GM21737 (cell line): Measurements from ENCODE around the gene NKAIN2.
"Not testable (repeated sequence)": the region's sequence is repeated elsewhere in the genome, so short reads cannot be mapped to it uniquely, and the experiment has no call there.

ENCODE experiments used
- ATAC-seq: cut with Tn5 transposase; IDR thresholded peaks from one replicate; pipeline ENCODE4 v1.9.1; 2021; ENCODE audit warnings: mild to moderate bottlenecking, moderate library complexity; ENCODE audit not compliant: unreplicated experiment

Gene NKAIN2

DNA sequence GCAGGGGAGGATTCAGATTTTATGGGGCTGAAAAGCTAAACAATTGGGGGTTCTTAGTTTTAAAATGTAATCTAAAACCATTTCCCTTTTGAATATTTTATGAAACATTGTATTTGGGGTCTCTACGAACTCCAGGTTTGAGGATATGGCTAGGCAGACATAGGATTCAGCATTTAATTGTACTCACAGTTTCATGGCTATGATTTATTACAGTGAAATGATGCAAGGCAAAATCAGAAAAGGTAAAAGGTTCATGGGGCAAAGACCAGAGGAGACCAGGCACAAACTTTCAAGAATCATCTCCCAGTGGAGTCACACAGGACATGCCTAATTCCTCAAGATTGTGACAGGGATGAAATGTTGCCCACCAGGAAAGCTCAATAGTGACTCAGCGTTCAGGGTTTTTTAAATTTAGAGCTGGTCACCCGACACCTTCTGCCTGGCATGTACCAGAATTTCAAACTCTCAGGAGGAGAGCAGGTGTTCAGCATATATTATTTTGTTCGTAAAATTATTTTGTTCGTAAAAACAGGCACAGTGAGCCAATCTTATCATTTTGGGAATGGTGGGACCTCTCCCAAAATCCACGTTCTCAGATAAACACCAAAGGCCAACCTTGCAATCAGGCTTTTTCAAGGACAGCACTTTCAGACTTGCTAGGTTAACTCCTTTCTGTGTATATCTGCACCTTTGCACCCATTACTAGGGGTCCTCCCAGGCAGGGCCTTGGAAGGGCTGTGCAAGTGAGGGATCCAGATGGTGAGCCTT is 270.3 kb downstream of the NKAIN2 start:
- no peak for ATAC-seq

DNA sequence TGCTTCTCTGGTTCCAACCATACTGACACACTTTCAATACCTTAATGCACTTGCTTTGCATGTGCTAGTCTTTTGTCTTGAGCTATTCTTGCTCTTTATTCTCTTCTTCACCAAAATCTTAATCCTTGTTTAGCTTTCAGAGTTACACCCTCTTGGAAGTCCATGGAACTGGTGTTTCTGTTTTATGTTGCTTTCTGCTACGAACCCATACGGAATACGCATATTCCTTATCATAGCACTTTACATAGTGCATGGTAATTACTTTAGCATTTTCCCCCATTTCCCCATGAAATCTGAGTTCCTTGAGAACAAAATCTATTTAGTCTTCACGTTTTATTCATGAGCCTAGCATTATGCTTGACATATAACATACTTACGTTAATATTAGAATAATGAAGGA is 270.9 kb downstream of the NKAIN2 start:
- no peak for ATAC-seq

DNA sequence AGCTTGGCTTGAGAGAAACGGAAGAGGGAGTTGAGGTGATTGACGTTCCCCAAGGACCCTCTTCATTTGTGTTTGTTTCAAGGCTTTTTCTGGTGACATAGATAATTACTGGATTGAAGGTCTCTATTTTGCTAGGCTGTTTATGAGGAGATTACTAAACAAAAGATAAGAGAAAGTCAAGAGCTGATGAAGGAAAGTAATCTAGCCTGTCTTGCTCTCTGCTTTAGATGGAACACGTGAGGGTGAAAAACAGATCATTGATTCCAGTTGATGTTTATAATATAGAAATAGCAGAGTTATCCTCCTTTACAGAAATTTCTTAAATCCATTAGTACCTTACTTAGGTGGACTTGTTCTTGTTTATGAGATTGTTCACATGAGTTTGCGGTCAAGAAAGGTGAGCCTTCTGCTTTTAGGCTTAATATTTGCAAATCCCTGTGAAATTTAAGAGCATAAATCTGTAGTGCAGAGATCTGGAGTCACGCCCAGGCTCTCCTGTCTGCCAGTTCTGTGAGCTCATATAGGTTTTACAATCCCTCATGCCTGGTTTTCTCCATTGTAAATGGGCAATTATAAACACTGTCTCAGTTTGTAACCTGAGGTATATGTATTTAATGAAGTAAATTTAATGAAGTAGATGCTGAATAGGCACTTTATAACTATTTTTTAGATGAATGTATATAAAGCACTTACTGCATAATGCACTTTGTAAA is 272.8 kb downstream of the NKAIN2 start:
- ATAC-seq, result no peak

DNA sequence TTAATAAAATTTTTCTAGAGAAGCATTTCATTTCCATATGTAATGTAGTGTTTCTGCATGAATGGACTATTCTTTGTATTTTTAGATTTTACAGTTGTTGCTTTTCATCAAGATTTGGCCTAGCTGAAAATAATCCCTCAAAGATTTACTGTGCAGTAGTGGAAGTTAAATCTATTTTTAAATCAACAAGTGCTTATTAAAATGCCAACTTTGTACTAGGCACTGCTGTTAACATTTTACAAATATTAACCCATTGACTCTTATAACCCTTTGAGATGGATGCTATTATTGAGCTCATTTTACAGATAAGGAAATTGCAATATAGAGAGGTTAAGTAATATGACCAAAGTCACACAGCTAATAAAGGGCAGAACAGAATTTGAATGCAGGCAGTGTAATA is 274.5 kb downstream of the NKAIN2 start:
- no peak for ATAC-seq

DNA sequence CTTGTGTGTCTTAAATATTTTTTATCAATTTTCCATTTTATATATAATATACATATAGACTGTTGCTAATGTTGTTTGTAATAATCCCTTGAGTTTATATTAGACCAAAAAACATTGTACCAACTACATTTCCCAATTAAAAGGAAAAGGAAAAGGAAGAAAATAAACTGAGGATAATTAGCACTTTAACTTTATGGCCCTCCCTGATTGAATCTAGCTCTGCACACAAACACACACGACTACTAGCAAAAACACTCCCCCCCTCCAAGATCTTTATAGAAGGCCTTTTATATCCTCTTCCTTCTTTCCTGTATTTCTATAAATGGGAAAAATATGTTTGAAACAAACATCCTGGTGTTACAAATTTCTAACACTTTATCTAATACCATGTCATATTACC is 276.8 kb downstream of the NKAIN2 start:
- ATAC-seq, result no peak

DNA sequence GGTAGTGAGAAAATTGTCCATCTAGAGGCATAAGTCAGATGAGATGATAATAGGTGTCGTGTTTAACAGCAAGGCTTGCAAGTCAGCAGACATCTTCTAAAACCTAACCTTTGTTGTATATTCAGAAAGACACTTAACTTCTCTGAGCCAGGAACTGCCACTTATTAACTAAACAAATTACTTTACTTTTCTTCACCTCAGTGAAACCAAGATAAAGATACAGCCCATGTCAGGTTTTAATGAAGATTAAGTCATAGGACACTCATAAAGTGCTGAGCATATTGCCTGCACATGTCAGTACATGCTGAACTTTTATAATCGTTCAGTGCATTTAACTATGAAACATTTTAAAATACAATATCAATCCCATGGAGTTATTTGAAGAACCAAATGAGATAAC is 286.8 kb downstream of the NKAIN2 start:
- ATAC-seq, result no peak

DNA sequence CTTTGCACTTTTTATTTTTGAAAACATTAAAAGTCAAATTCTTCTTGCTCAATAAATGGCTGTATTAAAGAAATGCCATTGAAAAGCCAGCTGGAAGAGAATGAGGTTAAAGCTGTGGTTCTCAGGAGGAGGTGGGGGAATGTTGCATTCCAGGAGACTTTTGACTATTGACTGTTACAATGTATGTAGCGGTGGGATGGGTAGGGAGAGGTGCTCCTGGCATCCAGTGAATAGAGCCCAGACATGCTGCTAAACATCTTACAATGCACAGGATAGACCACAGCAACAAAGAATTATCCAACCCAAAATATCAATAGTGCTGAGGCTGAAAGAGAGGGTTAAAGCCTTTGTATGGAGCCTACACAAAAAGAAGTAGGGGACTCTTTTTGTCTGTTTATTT is 295.9 kb downstream of the NKAIN2 start:
- ATAC-seq, result no peak

DNA sequence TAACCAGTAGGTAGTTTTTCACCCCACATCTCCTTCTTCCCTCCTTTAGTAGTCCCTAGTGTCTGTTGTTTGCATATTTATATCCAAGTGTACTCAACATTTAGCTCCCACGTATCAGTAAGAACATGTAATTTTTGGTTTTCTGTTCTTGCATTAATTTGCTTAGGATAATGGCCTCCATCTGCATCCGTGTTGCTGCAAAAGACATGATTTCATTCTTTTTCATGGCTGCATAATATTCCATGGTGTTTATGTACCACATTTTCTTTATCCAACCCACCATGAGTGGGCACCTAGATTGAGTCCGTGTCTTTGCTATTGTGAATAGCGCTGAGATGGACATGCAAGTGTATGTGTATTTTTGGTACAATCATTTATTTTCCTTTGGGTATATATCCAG is 306.8 kb downstream of the NKAIN2 start:
- no peak for ATAC-seq

DNA sequence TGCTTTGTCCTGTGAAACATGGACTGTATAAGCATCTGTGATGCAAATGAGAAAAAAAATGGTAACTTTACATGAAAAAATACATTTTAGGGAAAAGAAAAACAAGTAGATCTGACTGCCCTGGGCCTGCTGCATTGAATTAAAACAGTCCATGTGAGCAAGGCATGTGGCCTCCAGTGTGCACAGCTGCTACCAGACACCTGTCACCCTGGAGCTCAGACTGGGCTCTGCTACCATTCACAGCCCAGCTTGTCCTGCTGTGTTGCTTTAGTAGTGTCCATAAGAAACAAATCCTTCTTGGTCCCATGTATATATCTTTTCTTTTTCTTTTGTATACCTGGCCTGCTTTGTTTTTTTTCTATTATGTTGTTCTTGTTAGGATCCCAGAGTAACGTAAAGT is 315.9 kb downstream of the NKAIN2 start:
- ATAC-seq, result no peak

DNA sequence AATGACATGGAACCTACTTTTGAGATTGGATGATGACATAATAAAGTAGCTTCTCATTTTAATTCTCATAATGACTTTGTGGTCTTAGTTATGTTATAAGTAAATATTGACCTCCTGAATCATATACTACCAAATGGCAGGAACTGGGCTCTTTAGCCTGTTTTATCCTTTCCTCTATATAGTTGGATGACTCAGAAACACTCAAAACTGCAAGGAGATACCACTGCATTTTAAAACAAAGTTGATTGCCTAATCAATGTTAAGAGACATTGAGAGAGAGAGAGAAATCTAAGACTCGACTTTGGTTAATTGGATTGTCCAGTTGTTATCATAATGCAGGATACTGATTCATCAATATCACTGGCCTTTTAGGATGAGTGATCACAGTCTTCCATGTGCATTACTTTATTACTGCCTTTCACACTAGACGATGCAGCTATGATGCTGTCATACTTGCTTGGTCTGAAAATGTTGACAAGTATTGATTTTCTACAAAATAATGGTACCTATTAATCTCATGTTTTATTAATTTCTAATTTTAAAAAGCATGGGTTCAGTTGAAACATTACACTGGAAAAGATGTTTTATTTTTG is 320.0 kb downstream of the NKAIN2 start:
- no peak for ATAC-seq

DNA sequence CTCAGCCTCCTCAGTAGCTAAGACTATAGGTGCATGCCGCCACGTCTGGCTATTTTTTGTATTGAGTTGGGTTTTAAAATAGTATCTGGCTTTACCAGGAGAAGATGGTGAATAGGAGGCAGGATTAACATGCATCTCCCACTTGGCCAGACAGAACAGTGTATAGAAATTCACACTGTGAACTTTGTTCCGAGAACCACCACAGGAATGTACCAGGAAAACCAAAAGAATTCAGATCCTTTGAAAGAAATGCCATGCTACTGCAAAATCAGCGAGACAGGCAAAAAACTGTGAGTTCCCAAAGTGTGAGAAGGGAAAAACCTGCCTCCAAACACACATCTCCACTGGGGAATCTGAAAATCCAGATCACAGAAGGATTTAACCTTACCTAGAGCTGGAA is 327.6 kb downstream of the NKAIN2 start:
- no peak for ATAC-seq

DNA sequence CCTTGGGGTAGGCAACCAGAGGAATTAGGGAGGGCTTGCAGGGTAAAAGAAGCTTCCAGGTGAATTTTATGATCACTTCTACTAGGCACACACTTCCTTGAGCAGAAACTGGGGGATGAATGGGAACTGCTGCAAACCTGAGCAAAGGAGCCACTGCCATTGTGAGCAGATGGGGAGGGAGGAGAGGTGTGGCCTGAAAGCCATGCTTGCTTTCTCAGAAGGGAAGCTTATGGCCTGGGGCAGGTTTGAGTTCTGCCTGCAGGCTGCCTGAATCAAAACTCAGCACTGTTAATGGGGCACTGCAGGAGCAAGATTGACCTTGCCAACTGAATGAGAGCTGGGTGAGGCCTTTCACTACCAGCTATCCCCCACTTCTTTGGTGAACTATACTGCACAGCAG is 328.1 kb downstream of the NKAIN2 start:
- ATAC-seq, result no peak

DNA sequence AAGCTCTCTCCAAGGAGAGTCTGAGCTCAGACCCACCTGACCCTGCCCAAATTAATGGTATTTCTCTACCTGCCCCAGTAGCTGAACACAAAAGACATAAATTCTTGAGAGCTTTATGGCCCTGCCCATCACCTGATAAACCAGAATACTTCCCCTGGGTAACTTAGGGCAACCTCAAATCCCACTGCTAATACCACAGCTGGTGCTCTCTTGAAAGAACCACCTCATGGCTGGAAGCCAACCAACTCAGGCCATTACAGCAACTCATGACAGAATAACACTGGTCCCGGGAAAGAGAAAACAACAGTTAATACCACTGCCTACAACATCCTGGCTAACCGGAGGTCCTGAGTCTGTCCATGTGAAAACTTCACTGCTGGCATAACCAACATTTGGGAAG is 328.6 kb downstream of the NKAIN2 start:
- ATAC-seq, result no peak

DNA sequence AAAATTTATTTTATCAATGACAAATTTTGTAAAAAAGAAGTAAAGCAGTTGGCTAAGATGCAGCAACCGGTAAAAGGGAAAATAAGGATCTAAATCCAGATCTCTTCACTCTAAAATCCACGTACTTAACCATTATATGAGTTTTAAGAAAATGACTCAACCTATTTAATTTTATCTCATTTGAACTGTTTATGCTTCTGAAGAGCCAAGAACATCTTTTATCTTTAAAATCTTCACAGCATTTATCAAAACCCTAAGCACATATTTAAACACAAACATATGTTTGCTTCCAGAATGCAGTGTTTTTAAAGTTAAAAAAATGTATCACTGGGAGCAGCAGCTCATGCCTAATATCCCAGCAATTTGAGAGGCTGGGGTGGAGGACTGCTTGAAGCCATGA is 339.2 kb downstream of the NKAIN2 start:
- no peak for ATAC-seq

DNA sequence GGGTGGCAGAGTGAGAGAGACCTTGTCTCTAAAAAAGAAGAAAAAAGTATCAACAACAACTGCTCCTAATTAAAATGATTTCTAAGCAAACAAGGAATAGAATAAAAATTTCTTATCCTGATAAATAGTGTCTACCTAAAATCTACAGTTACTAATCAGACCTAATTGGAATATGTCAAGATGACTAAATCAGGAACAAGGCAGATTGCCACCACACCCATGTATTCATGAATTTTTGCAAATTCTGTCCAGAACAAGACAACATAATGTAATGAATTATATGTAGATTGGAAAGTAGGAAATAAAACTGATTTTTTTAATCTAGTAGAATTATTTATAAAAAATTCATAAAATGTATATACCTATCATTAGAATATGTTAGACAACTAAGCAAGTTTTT is 339.8 kb downstream of the NKAIN2 start:
- no peak for ATAC-seq

DNA sequence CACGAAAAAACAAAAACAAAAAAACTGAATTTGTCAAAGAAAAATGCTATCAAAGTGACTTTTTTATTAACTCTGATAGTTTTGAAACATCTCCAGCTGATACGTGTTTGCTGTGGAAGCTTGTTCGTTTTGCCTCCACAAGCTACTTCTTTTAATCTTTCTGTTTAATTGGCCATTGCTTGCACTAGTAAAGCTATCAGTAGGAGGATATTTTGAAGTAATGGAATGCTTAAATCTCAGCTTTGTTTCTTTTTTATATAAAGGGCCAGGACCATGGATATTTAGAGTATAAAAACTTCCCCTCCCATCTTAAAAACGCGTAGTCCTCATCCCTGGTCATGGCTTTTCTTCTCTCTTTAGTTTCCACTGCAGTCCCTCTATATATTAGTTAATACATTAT is 344.0 kb downstream of the NKAIN2 start:
- no peak for ATAC-seq

DNA sequence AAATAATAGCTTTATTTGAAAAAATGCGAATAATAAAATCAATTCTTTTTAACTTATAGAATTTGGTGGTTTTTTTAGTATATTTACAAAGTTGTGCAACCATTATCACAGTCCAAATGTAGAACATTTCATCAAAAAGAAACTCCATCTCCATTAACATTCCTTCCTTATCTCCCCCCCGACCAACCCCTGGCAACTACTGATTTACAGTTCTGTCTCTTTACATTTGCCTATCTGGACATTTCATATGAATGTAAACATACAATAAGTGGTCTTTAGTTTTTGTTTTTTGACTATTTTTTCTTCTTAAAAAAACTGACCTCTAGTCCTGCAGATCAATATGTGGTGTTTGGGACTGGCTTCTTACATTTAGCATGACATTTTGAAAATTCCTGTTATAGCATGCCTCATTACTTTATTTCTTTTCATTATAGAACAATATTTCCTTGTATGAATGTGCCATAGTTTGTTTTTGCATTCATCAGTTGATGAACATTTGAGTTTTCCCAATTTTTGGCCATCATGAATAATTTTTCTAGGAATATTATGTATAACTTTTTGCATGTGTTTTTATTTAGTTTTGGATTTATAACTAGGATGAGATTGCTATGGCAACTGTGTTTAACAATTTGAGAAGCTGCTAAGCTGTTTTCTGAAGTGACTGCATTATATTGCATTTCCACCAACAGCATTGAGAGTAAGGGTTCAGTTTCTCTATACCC is 344.7 kb downstream of the NKAIN2 start:
- no peak for ATAC-seq

DNA sequence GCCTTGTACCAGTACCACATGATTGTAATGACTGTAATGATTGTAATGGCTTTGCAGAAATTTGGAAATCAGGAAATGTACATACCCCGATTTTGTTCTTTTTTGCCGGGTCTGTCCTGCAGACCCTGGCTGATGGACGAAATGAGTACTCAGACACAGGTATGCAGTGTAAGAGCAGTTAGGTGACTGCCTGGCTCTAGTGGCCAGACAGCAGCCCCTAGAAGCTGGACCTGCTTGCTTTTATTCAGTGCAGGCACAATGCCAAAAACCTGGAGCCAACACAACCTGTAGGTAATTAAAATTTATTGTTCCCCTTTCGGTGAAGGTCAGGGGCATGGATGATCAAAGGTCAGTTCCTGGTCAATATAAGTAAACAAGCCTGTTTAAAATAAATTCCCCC is 346.0 kb downstream of the NKAIN2 start:
- no peak for ATAC-seq

DNA sequence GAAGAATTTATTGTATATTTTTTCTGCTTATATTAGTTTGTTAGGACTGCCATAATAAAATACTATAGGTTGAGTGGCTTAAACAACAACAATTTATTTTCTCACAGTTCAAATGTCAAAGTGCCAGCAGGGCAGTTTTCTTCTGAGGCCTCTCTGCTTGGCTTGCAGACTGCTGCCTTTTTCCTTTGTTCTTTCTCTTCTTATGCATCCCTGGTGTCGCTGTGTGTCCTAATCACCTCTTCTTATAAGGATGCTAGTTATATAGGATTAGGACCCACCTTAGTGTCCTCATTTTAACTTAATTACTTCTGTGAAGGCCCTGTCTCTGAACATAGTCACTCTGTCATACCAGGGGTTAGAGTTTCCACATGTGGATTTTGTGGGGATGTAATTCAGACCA is 354.4 kb downstream of the NKAIN2 start:
- ATAC-seq, result no peak

DNA sequence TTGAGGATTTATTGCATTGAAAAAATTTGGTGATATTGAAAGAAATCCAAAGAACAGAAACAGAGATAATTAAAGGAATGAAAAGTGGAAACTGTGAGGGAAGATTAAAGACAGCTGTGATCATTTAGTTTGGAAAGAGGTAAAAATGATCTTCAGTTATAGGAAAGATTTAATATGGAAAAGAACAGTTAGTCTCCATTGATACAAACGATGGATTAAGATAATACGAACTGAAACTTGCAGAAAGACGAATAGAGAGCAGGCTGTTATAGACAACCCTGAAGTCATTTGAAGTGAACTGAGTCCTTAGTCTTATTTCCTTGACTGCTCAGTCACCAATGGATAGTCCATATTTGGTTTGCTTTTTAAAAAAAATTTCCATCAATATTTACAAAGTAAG is 360.0 kb downstream of the NKAIN2 start:
- no peak for ATAC-seq

DNA sequence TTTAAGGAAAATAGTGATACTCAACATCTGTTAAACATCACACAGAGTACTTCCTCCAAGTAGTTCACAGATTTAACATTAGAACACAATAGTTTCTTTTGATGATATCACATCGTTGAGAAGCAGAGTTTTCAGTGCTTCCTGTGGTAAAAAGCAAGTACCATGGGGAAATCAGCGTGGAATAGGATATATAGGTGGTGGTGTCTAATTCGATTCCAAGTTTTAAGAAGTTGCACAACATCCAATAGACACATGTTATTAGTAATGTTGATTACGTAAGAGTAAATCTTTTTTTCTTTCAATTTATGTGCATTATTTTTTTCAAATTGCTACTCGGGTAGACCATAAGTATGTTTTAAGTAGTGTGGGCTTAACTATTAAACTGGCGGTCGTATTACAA is 360.7 kb downstream of the NKAIN2 start:
- no peak for ATAC-seq

DNA sequence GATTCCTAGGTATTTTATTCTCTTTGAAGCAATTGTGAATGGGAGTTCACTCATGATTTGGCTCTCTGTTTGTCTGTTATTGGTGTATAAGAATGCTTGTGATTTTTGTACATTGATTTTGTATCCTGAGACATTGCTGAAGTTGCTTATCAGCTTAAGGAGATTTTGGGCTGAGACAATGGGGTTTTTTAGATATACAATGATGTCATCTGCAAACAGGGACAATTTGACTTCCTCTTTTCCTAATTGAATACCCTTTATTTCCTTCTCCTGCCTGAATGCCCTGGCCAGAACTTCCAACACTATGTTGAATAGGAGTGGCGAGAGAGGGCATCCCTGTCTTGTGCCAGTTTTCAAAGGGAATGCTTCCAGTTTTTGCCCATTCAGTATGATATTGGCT is 363.6 kb downstream of the NKAIN2 start:
- ATAC-seq, result not testable (repeated sequence)
